Rectal smooth muscle tissue (tissue), 1 donor: ENCODE results near the gene ORMDL3.

Experiments used
- H3K27ac ChIP-seq: one replicate; pipeline ENCODE4 v1.7.0; 2013; ENCODE audit warnings: low read depth, low read length, inconsistent platforms
- H3K27me3 ChIP-seq: one replicate; pipeline ENCODE4 v1.7.0; 2013; ENCODE audit warnings: low read length; ENCODE audit not compliant: control insufficient read depth, insufficient read depth
- H3K36me3 ChIP-seq: one replicate; pipeline ENCODE4 v1.7.0; 2013; ENCODE audit warnings: low read length; ENCODE audit not compliant: control insufficient read depth, insufficient read depth
- H3K4me1 ChIP-seq: one replicate; pipeline ENCODE4 v1.7.0; 2013; ENCODE audit warnings: low read length; ENCODE audit not compliant: control insufficient read depth, insufficient read depth
- H3K4me3 ChIP-seq: one replicate; pipeline ENCODE4 v1.7.0; 2013; ENCODE audit warnings: low read length
- H3K9ac ChIP-seq: one replicate; pipeline ENCODE4 v1.7.0; 2013; ENCODE audit warnings: low read length

ORMDL3 gene

GRCh38 chr17:39927101-39927928 is at the start of gene ORMDL3, which contains the start of gene LRRC3C:
Gene ORMDL3 (minus strand): TSS chr17:39927601. CDS start chr17:39924203, 3,398 bp downstream.
Gene LRRC3C (plus strand): TSS chr17:39927732. CDS start chr17:39941524, 13,792 bp downstream.
- Histone ChIP-seq H3K4me1 (peaks cover 14% of the 10 kb centered on the region), H3K9ac (peak within 1 kb of the TSS; percentile 58), H3K4me3 (peak within 1 kb of the TSS; percentile 81), H3K27ac (peak within 1 kb of the TSS; percentile 87), H3K36me3 (peaks cover 16% of the 10 kb centered on the region), H3K27me3 (no peaks in the 10 kb centered on the region)

DNA sequence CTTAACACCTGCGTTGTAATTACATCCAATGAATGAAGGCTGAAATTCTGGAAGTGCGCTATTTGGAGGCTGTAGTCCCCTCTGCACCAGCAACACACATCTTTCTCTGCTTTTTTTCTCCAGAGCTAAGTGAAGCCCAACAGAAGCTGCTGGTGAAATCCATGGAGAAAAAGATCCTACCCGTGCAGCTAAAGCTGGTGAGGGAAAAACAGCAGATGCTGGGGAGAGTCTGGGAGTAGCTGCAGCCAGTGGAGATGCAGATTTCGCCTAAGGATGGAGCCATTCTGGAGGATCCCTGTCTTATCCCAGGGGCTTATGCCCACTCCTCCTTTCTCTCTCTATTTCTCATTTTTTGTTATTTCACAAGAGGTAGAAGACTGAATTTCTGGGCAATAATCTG is 48.4 kb upstream of the ORMDL3 start:
- H3K4me3 ChIP-seq: no peak overlapping the region
- no peaks in the 10 kb centered on the region for H3K27me3 ChIP-seq
- H3K36me3 ChIP-seq: no peaks in the 10 kb centered on the region
- H3K4me1 ChIP-seq: no peaks in the 10 kb centered on the region
- H3K27ac ChIP-seq: no peak overlapping the region
- no peak overlapping the region for H3K9ac ChIP-seq

DNA sequence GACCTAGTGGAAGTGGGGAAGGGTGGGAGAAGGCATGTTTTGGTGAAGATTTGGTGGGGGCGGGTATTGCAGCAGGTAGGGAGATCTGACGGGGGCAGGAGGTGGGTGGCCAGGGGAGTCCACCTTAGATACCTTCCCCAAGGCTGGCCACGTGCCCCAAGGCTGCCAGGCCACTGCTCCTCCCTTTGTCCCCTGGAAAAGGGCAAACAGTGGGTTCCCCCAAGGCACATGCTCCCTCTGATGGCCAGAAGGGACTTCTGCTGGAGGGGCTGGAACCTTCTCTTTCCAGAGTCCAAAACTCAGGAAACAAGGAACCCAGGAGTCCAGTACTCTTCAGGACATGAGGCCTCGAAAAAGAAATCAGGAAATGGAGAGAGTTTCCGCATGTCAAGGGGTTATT is 47.0 kb upstream of the ORMDL3 start:
- no peaks in the 10 kb centered on the region for H3K27me3 ChIP-seq

DNA sequence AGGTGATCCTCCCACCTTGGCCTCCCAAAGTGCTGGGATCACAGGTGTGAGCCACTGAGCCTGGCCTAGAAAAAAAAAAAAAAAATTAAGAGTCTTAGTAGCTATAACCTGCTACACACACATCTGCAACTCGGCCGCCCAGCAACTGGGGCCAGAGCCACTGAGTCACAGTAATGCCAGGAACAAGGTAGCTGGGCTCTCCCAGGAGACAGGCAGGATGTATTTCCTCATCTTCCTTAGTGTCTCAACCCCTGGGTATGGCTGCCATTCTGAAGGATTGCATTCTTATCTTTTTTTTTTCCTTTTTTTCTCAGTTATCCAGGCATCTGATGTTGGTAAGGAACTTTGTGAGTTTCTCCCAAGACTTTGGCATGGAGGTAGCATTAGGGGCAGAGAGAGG is 46.1 kb upstream of the ORMDL3 start:
- no peak overlapping the region for H3K4me3 ChIP-seq
- H3K4me1 ChIP-seq: no peaks in the 10 kb centered on the region
- H3K27ac ChIP-seq: no peak overlapping the region
- H3K27me3 ChIP-seq: no peaks in the 10 kb centered on the region
- no peaks in the 10 kb centered on the region for H3K36me3 ChIP-seq
- H3K9ac ChIP-seq: no peak overlapping the region

More for the DNA sequence above, 47.0 kb upstream of the ORMDL3 start:
- no peak overlapping the region for H3K27ac ChIP-seq
- H3K9ac ChIP-seq: no peak overlapping the region
- no peak overlapping the region for H3K4me3 ChIP-seq
- H3K36me3 ChIP-seq: no peaks in the 10 kb centered on the region
- H3K4me1 ChIP-seq: no peaks in the 10 kb centered on the region

- H3K27me3 ChIP-seq: no peaks in the 10 kb centered on the region
Observed at GRCh38 chr17:39972271-39972670, 44.9 kb upstream of the ORMDL3 start.

GRCh38 chr17:39971076-39971603 is 43.7 kb upstream of the ORMDL3 start:
- H3K36me3 ChIP-seq: no peaks in the 10 kb centered on the region
- no peaks in the 10 kb centered on the region for H3K27me3 ChIP-seq
- no peak overlapping the region for H3K4me3 ChIP-seq
- no peaks in the 10 kb centered on the region for H3K4me1 ChIP-seq
- H3K27ac ChIP-seq: no peak overlapping the region
- H3K9ac ChIP-seq: no peak overlapping the region

More at GRCh38 chr17:39972271-39972670, 44.9 kb upstream of the ORMDL3 start:
- Histone ChIP-seq H3K4me1 (no peaks in the 10 kb centered on the region), H3K4me3 (no peak overlapping the region), H3K27ac (no peak overlapping the region), H3K36me3 (no peaks in the 10 kb centered on the region), H3K9ac (no peak overlapping the region)

- H3K4me3 ChIP-seq: no peak overlapping the region
- H3K27me3 ChIP-seq: no peaks in the 10 kb centered on the region
- no peaks in the 10 kb centered on the region for H3K36me3 ChIP-seq
- no peak overlapping the region for H3K9ac ChIP-seq
- H3K27ac ChIP-seq: no peak overlapping the region
- H3K4me1 ChIP-seq: no peaks in the 10 kb centered on the region
Observed at GRCh38 chr17:39970157-39970692, 42.8 kb upstream of the ORMDL3 start.

- no peaks in the 10 kb centered on the region for H3K36me3 ChIP-seq
- H3K9ac ChIP-seq: no peak overlapping the region
- H3K4me3 ChIP-seq: no peak overlapping the region
- no peaks in the 10 kb centered on the region for H3K27me3 ChIP-seq
- no peak overlapping the region for H3K27ac ChIP-seq
- H3K4me1 ChIP-seq: no peaks in the 10 kb centered on the region
Observed at GRCh38 chr17:39969375-39969774, 42.0 kb upstream of the ORMDL3 start.

DNA sequence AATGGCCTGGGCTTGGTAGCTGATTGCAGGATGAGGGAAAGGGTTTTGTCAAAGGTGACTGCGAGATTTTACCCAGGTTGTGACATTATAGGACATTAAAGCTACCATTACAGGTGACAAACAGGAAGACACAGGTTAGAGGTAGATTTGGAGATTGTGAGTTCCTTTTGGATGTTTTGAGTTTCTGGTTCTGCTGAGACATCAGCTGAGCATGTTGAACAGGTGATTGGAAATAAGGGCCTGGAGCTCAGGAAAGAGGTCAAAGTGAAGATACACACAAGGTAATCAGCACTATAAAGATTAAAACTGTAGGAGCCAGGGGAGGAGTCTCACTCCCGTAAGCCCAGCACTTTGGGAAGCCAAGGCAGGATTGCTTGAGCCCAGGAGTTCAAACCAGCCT is 41.4 kb upstream of the ORMDL3 start:
- Histone ChIP-seq H3K27ac (no peak overlapping the region), H3K4me3 (no peak overlapping the region), H3K9ac (no peak overlapping the region), H3K27me3 (no peaks in the 10 kb centered on the region), H3K4me1 (no peaks in the 10 kb centered on the region), H3K36me3 (no peaks in the 10 kb centered on the region)

DNA sequence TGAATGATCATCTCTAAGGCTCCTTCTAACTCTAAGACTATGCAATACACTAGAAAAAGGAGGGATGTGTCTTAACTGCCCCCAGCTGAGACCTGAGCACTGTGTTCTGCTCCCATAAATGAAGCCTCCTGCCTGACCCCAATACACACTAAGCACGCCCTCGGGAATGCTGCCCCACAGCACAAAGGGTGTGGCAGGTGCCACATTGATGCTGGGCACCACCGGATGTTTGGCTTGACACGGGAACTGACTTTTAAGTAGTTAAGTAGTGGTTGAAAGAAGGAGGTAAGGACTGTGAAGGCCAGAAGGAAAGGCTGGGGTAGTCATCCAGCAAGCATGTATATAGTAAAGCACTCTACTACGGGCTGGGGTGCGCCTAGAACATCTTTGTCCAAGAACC is 39.4 kb upstream of the ORMDL3 start:
- Histone ChIP-seq H3K36me3 (no peaks in the 10 kb centered on the region), H3K27ac (no peak overlapping the region), H3K9ac (no peak overlapping the region), H3K4me1 (no peaks in the 10 kb centered on the region), H3K4me3 (no peak overlapping the region), H3K27me3 (no peaks in the 10 kb centered on the region)

DNA sequence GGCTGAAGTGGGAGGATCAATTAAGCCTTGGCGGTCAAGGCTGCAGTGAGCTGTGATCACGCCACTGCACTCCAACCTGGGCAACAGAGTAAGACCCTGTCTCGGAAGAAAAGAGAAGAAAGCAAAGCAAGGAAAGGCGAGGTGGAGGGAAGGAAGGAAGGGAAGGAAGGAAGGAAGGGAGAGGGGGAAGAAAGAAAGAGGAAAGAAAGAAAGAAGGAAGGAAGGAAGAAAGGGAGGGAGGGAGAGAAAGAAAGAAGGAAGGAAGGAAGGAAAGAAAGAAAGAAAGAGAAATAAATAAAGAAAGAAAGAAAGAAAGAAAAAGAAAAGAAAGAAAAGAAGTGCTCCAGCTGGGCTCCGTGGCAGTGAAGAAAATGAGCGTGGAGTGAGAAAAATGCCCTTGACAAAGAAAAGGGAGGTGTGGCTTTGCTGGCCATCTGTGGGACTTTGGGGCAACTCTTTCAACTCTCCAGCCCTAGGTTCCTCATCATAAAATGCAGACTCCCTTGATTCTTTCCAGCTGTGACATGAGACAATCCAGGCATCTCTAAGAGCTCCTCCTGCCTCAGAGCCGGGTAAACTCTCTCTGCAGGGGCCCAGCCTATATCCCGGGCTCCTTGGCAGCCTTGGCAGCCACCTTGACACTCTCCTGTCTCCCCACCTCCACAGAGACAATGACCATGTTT is 37.8 kb upstream of the ORMDL3 start:
- H3K36me3 ChIP-seq: no peaks in the 10 kb centered on the region
- no peak overlapping the region for H3K9ac ChIP-seq
- H3K4me1 ChIP-seq: no peaks in the 10 kb centered on the region
- H3K27ac ChIP-seq: no peak overlapping the region
- no peaks in the 10 kb centered on the region for H3K27me3 ChIP-seq
- H3K4me3 ChIP-seq: no peak overlapping the region

DNA sequence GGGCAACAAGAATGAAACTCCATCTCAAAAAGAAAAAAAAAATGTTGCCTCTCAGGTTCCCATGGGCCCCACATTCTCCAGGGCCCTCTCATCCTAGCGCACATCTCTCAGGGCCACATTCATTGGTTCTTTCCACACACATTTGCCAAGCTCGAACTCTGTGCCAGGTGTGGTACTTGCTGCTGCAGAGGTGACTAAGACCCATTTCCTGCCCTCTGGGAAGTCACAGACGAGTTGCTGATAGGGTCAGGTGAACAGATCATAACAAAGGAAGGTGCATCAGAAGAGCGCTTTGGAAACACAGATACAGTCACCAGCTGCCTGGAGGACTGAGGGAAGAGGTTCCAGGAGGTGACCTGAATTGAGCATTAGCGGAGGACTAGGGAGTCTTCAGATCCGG is 36.4 kb upstream of the ORMDL3 start:
- Histone ChIP-seq H3K9ac (no peak overlapping the region), H3K36me3 (no peaks in the 10 kb centered on the region), H3K27me3 (no peaks in the 10 kb centered on the region), H3K4me1 (no peaks in the 10 kb centered on the region), H3K4me3 (no peak overlapping the region), H3K27ac (no peak overlapping the region)
